ENCODE data around the gene ADAP1.
"Not testable (repeated sequence)": the region's sequence is repeated elsewhere in the genome, so short reads cannot be mapped to it uniquely, and the experiment has no call there.

ADAP1 gene

GRCh38 chr7:954330-955238, at the start of gene ADAP1:
TSS of gene ADAP1 (minus strand) at chr7:954680. CDS start at chr7:954477, 203 bp downstream.
- peak; percentile 30 to 53 (median 31) for DNase-seq (ENCODE audit: low read depth in 3 of 3)

- not testable (repeated sequence) for DNase-seq (ENCODE audit: low read depth in 3 of 3)
These were observed 48.0 kb upstream of the ADAP1 start for GRCh38 chr7:1002445-1002844.

GRCh38 chr7:1002026-1002425, 47.5 kb upstream of the ADAP1 start:
- not testable (repeated sequence) for DNase-seq (ENCODE audit: low read depth in 3 of 3)

- not testable (repeated sequence) for DNase-seq (ENCODE audit: low read depth in 3 of 3)
These were observed 46.7 kb upstream of the ADAP1 start for GRCh38 chr7:1001069-1001770.

- no peak for DNase-seq (ENCODE audit: low read depth in 3 of 3)
These were observed 45.8 kb upstream of the ADAP1 start for GRCh38 chr7:999941-1000935.

- DNase-seq (ENCODE audit: low read depth in 3 of 3), result no peak
These were observed 44.8 kb upstream of the ADAP1 start for GRCh38 chr7:999149-999879.

- DNase-seq (ENCODE audit: low read depth in 3 of 3), result no peak
These were observed 43.2 kb upstream of the ADAP1 start for GRCh38 chr7:997404-998395.

- no peak for DNase-seq (ENCODE audit: low read depth in 3 of 3)
These were observed 41.8 kb upstream of the ADAP1 start for GRCh38 chr7:996079-996872.

GRCh38 chr7:995571-995970, 41.1 kb upstream of the ADAP1 start:
- DNase-seq (ENCODE audit: low read depth in 3 of 3), result no peak

- no peak for DNase-seq (ENCODE audit: low read depth in 3 of 3)
These were observed 40.3 kb upstream of the ADAP1 start for GRCh38 chr7:994592-995308.

- peak; percentile 89 to 92 (median 91) for DNase-seq (ENCODE audit: low read depth in 3 of 3)
These were observed 38.5 kb upstream of the ADAP1 start for GRCh38 chr7:992709-993607.

GRCh38 chr7:991729-992656, 37.5 kb upstream of the ADAP1 start:
- no peak for DNase-seq (ENCODE audit: low read depth in 3 of 3)

- no peak for DNase-seq (ENCODE audit: low read depth in 3 of 3)
These were observed 36.7 kb upstream of the ADAP1 start for GRCh38 chr7:990933-991728.

GRCh38 chr7:990352-990932, 36.0 kb upstream of the ADAP1 start:
- no peak for DNase-seq (ENCODE audit: low read depth in 3 of 3)

Data from stimulated activated CD4-positive, alpha-beta T cell treated with anti-CD3 and anti-CD28 coated beads, TNF-alpha, amount 100 ng/mL, for 4 hours (primary cell).